Fibroblast of gingiva (primary cell): ENCODE data around the gene LYZ.
A peak's percentile ranks its signal among the peaks of the same experiment; 100 is the strongest.

Source experiments
- DNase-seq: peaks from one replicate; pipeline ENCODE4 v3.0.0-alpha.2; 2011; ENCODE audit warnings: low read depth

Gene LYZ

DNA sequence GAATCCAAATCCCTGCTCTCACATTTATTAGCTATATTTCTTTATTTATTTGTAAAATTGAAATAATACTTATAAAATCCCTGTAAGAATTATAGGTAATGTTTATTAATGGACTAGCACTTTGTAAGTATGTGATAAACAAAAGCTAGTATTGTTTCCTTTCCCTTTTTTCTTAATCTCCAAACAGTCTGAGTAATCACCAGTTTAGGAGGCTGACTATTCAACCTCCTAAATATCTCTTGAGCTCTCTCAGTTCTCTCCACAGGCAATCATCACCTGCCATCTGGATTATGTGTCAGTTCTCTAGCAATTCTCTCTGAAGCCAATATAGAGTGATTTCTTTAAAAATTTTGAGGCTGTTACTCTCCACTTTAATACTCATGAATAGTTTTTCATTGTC is 9.2 kb upstream of the LYZ start:
- DNase-seq, result no peak

DNA sequence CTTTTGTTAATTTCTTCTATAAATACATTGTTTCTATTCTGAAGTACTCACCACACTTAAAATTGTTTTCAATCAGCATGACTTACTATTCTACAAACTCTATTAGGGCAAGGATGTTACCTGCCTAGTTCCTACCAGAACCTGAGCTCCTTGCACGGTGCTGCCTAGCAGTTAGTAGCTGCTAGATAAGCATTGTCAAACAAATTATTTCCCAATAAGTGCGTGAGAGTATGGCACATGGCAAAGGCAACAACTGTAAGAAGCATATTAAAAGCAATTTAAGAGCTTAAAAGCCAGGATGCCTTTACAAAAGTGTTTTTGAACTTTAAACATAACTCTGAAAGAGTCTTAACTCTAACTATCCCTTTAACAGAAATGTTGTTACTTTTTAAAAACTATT is 8.2 kb upstream of the LYZ start:
- DNase-seq, result no peak

DNA sequence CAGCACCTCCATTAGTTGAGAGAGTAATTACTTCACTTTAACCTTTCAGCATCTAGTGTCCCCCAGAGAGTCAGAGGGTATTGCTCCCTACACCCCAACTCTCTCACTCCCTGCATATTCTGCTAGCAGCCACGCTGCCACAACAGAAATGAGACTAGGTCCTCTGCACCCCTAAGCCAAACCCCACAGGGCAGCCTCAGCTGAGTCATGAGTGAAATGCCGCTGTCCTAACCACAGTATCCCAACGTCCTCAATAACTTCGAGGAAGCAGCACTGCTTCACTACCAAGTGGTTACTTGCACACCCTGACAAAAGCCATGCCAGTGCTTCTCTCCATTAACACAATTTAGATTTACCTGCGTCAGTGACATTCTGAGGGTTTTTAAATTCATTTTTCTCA is 6.9 kb upstream of the LYZ start:
- DNase-seq, result no peak

DNA sequence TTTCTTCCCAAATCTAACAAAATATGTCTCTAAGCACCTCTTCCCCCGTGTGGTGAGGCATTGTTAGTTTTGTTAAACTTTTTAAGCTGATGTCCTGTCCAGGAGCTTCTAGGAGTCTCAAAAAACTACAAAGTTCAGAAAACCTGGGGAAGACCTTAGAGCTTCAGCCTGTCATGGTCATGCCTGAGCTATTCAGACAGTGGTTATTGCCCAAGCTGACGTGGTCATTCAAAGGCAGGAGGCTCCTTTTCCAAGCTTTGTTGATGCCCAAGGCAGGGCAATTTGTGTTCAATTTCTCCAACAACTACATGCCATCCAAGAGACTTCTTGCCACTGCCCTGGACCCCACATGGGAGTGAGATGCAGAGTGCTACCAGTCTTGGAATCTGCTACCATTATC is 5.8 kb upstream of the LYZ start:
- no peak for DNase-seq

DNA sequence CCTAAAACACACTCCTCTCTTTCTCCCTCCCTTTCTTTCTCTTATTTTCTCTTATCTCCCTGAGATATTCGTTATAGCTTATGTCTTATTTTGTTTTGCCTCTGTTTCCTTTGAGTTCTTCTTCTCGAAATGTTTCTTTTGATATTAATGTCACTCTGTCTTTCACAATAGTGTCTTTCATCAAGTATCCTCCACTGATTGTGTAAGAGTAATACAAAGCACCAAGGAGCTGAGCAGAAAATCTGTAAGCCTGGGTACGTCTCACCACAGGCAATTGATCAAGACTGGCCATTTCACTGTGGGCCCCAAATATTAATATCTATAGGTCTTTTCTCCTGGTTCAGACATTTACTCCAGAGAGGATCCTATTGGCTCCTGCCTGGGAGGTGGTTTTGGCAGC is 4.8 kb upstream of the LYZ start:
- DNase-seq, result no peak

DNA sequence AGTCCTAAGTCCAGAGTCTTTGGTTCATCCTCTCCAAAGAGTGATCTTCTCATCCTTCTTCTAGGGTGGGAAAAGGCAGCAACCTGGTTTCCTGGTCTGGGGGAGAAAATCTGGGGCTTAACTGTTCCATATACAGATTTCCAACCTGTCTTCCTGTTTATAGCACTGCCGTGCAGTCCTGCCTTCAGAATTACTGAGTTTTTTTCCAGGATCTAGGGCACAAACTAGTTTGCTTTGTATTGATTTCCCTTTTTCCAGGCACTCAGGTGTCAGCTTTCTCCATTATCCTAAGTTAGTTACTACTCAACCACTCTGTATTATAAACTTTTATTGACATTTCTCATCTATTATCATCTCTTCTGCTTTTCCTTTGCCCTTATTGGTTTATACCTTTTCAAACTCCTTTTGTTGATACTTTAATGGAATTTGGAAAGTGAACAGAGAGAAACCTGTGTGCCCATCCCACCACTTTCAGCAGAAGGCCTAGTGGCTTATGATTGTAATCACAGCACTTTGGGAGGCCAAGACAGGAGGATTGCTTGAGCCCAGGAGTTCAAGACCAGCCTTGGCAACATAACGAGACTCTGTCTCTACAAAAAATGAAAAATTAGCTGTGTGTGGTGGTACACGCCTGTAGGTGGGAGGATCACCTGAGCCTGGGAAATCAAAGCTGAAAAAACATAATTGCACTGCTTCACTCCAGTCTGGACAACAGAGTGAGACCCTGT is 4.1 kb upstream of the LYZ start:
- no peak for DNase-seq

DNA sequence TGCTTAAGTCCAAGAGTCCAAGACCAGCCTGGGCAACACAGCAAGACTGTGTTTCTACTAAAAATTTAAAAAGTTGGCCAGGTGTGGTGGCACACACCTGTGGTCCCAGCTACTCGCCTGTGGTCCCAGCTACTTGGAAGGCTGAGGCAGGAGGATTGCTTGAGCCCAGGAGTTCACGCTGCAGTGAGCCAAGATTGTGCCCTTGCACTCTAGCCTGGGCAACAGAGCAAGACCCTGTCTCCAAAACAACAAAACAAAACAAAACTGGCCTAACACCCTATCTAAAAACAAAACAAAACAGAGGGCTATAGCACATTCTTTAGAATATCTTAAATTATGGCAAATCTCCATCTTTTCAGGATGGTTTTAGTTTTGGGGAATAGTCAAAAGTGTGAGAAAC is 3.1 kb upstream of the LYZ start:
- no peak for DNase-seq

DNA sequence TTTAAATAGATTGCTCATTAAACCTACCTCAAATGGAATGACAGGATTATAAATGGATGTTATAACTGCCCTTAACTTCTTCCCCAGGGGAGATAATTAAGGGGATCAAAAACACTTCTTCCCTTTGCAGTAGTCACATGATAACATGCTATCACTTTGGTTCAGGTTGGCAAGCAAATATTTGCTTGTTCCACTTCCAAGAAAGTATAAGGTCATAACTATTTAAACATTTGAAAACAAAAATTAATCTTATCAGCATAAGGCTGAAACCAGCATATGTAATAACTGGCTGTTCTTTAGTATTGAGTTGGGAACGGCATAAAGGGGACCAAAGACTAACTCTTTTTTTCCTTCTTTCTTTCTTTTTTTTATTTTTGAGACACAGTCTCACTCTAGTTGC is 2.4 kb upstream of the LYZ start:
- DNase-seq, result no peak

DNA sequence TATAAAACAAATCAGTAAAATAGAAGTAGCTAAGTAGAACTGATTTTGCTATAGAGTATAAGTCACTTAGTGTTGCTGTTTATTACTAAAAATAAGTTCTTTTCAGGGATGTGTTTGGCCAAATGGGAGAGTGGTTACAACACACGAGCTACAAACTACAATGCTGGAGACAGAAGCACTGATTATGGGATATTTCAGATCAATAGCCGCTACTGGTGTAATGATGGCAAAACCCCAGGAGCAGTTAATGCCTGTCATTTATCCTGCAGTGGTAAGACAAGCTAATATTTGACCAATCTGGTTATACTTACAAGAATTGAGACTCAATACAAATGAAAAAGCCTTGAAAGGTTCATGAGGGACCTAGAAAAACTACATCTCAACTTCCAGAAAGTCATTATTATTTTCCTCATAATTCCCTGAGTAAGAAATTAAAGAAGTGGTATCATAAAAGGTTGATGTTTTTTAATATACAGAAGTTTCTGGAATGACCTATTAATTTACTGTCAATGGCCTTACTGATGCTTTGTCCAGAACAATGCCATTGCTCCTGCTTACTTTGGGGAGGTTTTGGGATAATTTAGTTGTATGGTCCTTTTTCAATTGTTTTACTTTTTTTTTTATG is 1.9 kb downstream of the LYZ start:
- DNase-seq, result no peak

DNA sequence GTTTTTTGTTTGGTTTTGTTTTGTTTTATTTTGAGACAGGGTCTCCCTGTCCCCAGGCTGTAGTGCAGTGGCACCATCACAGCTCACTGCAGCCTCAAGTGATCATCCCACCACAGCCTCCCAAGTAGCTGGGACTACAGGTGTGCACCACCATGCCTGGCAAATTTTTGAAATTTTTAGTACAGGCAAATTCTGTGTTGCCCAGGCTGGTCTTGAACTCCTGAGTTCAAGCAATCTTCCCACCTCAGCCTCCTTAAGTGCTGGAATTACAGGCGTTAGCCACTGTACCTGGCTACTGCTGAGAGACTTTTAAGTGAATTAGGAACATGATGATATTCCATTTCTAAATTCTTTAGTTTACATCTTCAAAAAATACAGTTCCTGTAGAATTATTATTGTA is 2.6 kb downstream of the LYZ start:
- DNase-seq, result no peak

DNA sequence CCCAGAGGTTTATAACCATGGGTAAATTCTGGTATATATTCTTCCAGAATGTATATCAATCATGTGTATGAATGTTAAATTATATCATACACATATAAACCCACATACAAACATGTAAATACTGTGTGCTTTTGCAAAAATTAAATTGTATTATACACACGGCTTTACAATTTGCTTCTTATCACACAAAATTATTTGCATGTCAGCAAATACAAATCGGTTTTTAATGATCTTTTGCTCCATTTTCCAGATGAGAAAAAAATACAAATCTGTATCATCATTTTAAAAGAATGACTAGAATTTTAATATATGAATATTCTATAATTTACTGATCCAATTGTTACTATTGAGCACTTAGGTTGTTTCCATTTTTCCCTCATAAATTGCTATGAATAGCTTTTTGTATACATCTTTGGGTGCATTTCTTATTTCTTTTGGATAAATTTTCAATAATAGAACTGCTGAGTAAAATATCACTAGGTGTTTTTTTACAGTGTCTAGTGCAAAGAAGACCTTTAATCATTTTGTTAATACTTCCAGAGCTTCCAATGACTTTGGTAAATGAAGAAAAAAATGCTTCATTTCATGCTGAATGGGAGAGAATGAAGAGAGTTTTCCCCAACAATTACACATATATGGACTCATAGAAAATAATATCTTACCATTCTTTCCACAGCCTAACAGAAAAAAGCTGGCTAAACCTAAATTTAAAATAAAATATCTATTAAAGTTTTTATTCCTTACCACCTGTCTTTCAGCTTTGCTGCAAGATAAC is 3.5 kb downstream of the LYZ start:
- no peak for DNase-seq

DNA sequence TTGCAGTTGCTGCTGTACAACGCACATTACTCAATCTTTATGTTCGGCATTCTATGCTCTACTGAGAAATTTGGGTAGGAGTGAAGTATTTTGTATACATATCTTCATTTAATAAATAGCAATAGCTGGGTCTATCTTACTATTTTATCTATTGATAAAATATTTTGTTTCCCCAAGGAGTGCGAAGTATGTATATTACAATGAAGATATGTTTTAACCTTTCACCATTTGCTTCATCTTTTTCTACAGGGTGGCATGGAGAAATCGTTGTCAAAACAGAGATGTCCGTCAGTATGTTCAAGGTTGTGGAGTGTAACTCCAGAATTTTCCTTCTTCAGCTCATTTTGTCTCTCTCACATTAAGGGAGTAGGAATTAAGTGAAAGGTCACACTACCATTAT is 4.7 kb downstream of the LYZ start:
- no peak for DNase-seq

DNA sequence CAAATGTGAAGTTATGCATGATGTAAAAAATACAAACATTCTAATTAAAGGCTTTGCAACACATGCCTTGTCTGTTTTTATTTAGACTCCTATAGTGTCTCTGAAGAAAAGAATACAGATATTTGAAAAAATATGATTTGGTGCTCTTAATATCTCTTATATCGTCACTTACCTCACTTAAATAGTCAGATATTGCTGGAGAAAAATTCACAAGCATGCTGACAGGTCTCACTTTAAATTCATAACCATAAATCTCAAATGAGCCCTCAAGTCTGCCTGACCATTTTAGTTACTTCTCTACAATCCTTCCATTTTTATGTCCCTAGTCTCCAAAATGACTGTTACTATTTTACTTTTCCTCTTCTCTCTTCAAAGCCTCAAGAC is 6.0 kb downstream of the LYZ start:
- no peak for DNase-seq

DNA sequence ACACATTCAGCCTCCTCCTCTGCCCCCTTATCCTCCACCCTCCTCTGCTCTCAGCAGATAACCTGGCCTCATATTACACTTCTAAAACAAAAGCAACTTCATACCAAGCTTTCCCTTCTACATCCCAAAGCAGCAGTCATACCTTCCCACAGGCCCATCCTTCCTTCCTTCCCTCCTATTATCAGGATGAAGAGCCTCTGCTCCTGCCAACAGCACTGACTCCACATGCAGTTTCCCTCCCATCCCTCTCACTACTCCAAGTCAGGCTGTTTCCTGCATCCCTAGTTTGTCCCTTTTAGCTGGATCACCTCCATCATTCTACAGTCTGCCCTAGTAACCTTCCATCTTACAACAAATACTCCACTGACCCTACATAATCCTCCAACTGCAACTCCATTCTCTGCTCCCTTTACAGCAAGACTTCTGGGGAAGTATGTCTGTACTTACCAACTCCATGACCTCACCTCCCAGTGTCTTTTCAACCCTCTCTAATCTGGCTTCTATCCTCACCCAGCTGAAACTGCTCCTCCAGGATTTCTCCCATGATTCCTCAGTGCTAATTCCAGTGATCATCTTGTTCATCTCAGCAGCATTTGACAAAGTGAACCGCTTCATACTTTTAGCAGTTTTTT is 6.5 kb downstream of the LYZ start:
- no peak for DNase-seq

DNA sequence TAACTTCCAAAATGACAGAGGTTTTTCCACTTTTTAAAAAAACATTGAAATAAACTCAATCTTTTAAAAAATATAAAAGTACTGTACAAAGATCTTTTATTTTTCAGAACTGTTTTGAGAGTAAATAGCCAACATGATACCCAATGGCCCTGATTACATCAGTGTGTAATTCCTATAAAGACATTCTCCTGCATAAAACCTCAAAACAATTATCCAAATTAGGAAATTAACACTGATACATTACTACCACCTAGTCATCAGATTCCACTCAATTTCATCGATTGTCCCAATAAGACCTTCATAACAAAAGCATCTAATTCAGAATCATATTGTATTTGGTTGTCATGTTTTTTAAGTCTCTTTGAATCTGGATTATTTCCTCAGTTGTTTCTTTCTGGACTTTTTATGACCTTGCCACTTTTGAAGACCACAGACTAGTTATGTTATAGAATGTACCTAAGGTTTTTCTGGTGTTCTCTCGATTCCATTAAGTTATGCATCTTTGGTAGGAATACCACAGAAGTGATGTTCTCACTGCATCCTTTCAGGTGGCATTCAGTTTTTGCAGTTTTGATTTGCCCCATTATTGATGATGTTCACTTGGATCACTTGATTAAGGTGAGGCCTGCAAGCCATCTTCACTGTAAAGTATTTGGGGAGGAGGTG is 7.3 kb downstream of the LYZ start:
- DNase-seq, result no peak

DNA sequence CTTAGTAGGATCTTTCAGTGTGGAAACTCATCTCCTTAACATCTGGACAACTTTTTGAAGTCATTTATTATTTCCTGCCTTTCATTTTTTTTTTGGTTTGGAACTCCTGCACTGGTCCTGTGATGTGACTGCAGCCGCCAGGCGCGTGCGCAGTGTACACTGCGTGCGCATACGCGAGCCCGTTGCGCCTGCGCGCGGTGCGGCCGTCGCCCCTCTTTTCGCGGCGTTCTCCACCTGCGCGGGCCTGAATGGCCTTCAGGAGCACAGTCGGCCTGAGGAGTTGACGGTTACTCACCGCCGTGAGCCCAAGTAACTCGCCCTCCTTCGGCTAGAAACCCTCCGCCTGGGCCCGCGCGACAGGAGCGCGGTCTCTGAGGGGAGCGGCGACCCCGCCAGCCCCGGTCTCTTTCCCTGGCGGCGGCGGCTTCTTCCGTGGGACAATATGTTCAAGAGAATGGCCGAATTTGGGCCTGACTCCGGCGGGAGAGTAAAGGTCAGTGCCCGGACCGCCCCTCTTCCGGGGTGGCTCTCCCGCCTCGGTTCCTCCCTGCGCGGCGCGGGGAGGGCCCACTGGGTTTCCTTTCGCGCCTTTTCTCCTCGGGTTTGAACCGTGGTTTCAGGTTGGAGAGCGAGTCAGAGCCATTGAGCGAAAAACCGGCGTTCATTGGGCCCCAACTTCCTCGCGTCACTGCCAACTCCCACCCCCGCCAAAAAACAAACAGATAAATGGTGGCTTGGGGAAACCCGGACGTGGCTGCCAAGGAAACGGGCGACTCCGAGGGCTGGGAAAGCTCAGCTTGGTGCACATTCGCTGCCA is 11.6 kb downstream of the LYZ start, which contains the start of gene YEATS4:
TSS of gene YEATS4 (plus strand) at position 213 of the 817 bp plus-strand sequence. CDS start at position 443, 230 bp downstream.
- peak; percentile 83 for DNase-seq

DNA sequence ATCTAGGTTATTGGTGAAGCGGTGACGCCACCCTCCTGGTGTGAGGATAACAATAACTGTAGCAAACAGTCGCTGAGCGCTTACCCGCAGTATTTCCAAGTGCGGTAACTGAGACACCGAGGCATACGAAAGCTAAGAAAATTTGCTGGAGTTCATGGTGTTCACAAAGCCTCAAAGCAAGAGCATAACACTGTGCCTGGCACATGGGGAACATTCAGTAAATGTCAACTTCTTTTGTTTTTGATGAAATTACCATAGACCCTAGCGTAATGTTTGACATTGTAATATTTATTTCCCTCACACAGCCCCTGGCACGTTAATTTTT is 12.1 kb downstream of the LYZ start:
- DNase-seq, result no peak

DNA sequence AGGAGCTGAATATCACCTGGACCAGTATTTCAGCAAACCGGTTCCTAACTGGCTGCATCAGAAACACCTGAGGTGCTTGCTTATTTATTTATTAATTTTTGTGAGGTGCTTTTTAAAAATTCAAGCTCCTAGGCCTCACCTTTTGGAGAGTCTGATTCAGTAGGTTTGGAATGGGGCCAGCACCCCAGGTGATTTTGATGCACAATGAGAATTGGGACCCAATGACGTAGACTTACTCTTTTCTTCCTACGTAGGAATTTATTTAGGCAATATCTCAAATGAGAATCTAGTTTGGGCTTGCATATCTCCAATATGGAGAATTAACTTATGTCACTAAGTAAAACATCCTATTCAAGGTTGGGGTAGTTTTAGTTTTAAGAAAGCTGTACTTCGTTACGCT is 18.6 kb downstream of the LYZ start:
- DNase-seq, result no peak

DNA sequence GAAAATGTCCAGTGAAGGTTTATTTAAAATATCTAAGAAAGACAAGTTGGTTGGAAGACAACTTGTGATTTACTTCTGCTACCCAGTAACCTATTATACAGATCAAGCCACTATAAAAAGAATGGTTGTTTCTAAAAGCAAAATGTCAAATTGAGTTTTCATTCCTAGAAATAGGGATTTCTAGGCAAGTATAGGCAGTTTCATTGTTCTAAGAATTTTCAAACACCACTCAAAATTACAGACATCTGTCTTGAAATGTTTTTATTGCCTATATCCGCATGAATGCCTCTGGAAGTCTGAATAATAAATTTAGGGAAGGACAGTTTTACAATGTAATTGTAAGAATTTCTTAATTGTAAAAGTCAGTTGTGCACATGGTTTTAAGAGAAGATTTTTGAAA is 20.0 kb downstream of the LYZ start:
- no peak for DNase-seq

DNA sequence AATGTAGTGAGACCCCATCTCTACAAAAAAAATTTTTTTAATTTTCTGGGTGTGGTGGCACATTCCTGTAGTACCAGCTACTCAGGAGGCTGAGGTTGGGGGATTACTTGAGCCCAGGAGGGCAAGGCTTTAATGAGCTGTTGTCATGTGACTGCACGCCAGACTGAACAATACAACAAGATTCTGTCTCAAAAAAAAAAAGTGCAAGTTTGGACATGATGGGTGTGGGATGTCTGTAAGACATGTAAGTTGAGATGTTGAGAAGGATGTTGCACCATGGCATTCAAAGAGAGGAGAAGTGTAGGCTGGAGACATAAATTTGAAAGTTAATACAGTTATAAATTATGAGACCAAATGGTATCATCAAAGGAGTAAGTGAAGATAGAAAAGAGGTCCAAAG is 34.9 kb downstream of the LYZ start:
- DNase-seq, result no peak

DNA sequence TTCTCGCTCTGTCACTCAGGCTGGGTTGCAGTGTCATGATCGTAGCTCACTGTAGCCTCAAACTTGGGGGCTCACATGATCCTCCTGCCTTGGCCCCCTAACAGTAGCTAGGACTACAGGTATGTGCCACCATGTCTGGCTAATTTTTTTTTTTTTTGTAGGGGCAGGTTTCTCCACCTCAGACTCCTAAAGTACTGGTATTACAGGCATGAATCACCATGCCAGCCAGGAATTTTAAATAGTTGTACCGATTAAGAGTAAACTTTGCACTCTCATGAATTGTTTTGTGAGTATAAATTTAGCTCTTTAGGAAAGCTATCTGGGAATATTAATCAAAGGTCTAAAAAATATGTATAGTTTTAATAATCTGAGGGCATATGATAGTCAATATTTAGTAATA is 36.9 kb downstream of the LYZ start:
- DNase-seq, result no peak

DNA sequence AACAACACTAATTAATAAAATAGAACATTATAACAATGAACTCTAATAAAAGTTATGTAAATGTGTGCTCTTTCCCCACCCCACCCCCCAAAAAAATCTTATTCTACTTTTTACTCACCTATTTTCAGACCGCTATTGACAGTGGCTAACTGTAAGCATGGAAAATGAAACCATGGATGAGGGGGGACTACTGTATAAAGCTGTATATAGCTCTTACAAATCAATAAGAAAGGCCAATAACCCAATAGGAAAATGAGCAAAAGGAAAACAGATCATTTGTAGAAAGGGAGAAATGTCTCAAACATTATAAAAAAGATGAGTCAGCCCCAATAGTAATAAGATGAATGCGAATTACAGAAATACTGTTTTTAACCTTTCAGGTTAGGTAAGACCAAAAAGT is 38.7 kb downstream of the LYZ start:
- DNase-seq, result no peak
